HepG2 (cell line): Measurements from ENCODE around the gene CCN6.

ENCODE experiments used
- CBX1 ChIP-seq: IDR thresholded peaks from one replicate; pipeline ENCODE4 v1.6.1; 2016; ENCODE audit warnings: antibody characterized with exemption, low read depth
- CTCF ChIP-seq: sonication (generic); formaldehyde crosslinking; IDR thresholded peaks from 2 replicates; pipeline ENCODE4 v1.5.0; 2020; ENCODE audit warnings: mild to moderate bottlenecking, missing genetic modification reagents, moderate library complexity
- GMEB1 ChIP-seq: sonication (generic); formaldehyde crosslinking; IDR thresholded peaks from 2 replicates; pipeline ENCODE4 v1.5.1; 2020; ENCODE audit warnings: missing genetic modification reagents, mild to moderate bottlenecking, borderline replicate concordance
- MXI1 ChIP-seq: IDR thresholded peaks from 3 replicates; pipeline ENCODE4 v1.6.1; 2012; ENCODE audit warnings: low read depth, low read length, inconsistent platforms, borderline replicate concordance
- PHB2 ChIP-seq: fragments of 450-650 bp; IDR thresholded peaks from 2 replicates; pipeline ENCODE4 v1.6.1; 2018; ENCODE audit not compliant: partially characterized antibody
- POLR2A ChIP-seq, 2 experiments: IDR thresholded peaks; 2 replicates each; pipeline ENCODE4 v1.6.1; 2011; ENCODE audit warnings: low read depth in 2 of 2, low read length in 2 of 2, mild to moderate bottlenecking in 1 of 2, moderate library complexity in 1 of 2; ENCODE audit not compliant: insufficient read depth in 1 of 2
- RAD51 ChIP-seq: fragments of 450-650 bp; IDR thresholded peaks from 2 replicates; pipeline ENCODE4 v1.6.1; 2016; ENCODE audit warnings: borderline replicate concordance
- ZFP82 ChIP-seq: sonication (generic); formaldehyde crosslinking; IDR thresholded peaks from 2 replicates; pipeline ENCODE4 v1.5.1; 2020; ENCODE audit warnings: mild to moderate bottlenecking, missing genetic modification reagents, borderline replicate concordance
- ZFP91 ChIP-seq: sonication (generic); formaldehyde crosslinking; IDR thresholded peaks from 2 replicates; pipeline ENCODE4 v1.9.0; 2022; ENCODE audit warnings: missing genetic modification reagents, mild to moderate bottlenecking, borderline replicate concordance
- ZNF354B ChIP-seq: sonication (generic); formaldehyde crosslinking; IDR thresholded peaks from 2 replicates; pipeline ENCODE4 v1.8.0; 2022; ENCODE audit warnings: mild to moderate bottlenecking, missing genetic modification reagents

GRCh38 chr6:112066606-112067005 is 12.7 kb downstream of the CCN6 start:
- no peak for TF ChIP-seq CTCF (CRISPR knock-in tag)
- TF ChIP-seq RAD51: no peak
- no peak for TF ChIP-seq GMEB1 (CRISPR knock-in tag)
- TF ChIP-seq ZNF354B (CRISPR knock-in tag): no peak
- TF ChIP-seq MXI1: no peak
- no peak for TF ChIP-seq CBX1
- no peak for TF ChIP-seq POLR2A (IDR thresholded peaks at IDR 0.05; ENCODE audit: insufficient read depth in 1 of 2, low read depth in 2 of 2, low read length in 2 of 2)
- TF ChIP-seq ZFP91: no peak
- no peak for TF ChIP-seq ZFP82 (CRISPR knock-in tag)
- TF ChIP-seq PHB2: no peak
